GM21447 (cell line): Measurements from ENCODE around the gene PRKCB.

Experiments
- ATAC-seq: cut with Tn5 transposase; IDR thresholded peaks from one replicate; pipeline ENCODE4 v1.9.1; 2021; ENCODE audit not compliant: unreplicated experiment

The PRKCB gene

DNA sequence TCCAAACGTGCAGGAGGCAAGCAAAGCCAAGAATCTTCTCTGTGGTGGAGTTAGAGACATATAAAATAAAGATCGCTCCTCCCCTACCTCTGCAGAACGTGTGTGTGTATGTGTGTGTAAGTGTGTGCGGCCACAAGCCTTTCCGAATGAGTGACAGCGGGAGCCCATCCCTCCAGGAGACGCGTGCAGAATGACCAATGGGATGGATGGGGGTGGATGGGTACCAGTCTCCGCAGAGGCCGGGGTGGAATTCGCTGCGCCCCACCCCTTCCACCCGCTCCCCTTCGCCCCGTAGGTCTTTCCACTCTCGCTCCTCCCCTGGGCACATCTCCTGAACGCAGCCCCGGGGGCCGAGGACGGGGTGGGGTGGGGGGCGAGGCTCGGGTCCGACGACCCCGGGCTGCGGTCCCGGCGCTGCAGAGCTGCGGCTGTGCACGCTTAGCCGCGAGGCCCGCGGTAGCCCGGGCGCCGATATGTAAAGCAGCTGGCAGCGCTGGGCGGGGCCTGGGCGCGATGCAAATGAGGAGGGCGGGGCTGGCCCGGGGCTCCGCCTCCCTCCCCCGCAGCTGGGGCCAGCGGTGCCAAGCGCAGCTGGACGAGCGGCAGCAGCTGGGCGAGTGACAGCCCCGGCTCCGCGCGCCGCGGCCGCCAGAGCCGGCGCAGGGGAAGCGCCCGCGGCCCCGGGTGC, at the start of gene PRKCB:
Gene PRKCB, plus strand, starts transcription at position 594 of the 688 bp plus-strand sequence.
- peak; percentile 59 for ATAC-seq

DNA sequence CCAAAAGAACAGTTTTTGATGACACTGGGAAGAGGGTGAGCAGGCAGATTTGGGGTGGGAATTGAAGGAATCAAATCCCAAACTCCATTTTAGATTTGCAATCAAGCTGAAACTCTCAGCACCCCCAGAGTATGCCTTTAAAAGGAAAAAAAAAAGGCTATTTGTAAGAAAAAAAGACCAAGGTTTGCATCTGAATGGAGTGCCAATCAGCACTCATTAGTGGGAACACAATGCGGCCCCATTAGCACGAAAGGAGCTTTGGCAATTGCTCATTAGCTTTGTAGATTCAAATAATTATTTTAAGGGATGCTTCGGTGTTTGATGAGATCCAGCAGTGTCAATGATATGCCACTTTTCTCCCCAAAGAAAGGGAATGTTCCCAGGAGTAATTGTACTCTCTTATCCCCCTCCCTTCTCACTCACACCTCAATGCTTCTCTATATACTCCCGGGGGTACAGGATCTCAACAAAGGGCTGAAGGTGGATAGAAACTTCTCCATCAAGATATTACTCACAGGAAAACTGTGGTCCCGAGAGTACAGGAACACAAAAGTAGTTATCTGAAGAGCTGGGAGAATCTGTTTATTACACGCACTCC, 48.7 kb upstream of the PRKCB start:
- no peak for ATAC-seq

DNA sequence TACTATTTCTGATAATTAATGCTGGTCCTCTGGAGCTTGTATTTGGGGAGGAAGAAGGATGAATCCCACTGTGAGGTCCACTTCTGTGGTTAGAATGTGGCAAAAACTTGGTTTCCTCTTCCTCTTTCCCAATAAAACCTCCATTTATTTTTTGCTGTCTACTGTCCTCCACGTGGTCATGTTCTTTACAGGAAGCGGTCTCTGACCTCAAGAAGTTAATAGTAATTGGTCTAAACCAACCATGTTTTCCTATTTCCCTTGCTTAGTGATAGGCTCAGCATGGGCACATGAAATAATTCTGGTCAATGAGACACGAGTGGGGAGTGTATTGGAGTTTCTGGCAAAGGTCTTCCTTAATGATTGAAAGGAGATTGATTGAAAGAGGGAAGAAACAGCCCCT, 47.1 kb upstream of the PRKCB start:
- no peak for ATAC-seq

DNA sequence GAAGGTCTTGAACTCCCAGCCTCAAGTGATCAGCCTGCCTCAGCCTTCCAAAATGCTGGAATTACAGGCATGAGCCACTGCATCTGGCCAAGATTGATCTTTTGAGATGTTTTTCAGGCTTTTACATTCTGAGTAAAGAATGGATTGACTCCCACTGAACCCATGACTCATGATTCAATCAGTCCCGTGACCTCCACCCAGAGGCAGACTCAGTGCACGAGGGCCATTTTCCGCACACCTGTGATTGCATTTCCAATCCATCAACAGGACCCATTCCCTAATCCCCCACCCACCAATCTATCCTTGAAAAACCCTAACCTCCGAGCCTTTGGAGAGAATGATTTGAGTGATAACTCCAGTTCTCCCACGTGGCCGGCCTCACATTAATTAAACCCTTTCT, 40.4 kb upstream of the PRKCB start:
- no peak for ATAC-seq

DNA sequence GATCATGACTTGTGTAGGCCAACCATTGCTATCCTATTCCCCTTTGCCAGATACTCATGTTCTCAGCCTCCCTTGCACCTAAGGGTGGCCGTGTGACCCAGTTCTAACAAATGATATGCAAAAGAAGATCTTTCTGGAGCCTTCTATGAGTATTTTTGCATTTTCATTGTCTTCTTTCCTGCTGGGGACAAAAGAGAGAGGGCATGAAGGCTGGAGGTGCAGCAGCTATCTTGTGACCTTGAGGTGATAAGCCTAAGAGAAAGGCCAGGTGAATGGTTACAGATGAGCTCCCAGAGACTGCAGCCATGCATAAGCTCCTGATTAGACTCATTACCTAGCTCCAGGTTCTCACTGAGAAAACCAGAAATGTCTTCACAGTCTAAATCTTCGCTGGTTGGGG, 38.8 kb upstream of the PRKCB start:
- no peak for ATAC-seq

DNA sequence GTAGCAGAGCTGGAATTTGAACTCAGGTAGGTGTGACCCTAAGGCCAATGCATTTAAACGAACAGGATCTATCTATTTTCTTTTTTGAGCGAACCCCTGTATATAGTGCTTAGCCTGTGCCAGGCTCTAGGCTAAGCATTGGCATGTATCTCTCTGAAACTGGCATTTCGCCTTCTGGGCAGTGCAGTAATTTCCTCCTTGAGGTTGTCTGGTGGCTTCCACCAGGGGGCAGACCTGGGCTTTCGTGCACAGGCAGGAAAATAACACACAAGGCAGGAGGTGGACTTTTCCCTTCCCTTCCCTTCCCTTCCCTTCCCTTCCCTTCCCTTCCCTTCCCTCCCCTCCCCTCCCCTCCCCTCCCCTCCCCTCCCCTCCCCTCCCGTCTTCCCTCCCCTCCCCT, 34.4 kb upstream of the PRKCB start:
- ATAC-seq = no peak

DNA sequence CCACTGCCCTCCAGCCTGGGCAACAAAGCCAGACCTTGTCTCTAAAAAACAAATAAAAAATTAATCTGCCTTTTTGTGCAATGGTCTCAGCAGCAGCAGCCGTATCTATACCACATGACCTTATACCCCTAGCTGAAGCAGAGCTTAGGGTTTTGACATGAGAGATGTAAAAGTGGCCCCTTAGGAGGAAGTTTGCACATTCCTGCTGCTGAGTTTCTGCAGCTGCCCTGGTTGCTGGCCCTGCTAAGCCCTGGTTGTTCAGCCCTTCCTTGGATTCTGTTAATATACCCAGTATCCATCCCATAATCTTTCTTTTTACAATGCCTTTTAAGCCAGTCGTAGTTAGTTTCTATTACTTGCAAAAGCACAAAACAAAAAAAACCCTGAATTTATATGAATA, 33.0 kb upstream of the PRKCB start:
- ATAC-seq = no peak

DNA sequence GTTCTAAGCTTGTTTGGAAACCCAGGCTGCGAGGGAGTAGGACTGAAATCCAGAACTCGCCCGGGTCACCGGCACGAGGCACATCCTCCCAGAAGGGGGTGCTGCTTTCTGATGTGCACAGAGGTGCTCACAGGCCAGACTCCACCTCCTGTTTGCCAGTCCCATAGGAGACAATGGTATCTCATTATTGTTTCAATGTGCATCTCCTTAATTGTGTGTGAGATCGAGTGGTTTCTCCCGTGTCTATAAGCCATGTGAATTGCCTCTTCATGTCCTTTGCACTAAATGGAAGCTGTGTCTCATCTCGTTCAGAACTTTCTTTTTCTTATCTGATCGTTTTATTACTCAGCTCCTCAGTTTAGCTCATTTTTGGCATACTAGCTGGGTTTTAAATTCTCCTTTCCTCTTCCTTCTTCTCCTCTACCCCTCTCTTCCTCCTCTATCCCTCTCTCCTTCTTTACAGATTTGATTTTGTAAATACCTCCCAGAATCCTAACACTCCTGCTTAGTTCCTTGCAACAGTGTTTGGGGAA, 32.1 kb upstream of the PRKCB start:
- no peak for ATAC-seq

DNA sequence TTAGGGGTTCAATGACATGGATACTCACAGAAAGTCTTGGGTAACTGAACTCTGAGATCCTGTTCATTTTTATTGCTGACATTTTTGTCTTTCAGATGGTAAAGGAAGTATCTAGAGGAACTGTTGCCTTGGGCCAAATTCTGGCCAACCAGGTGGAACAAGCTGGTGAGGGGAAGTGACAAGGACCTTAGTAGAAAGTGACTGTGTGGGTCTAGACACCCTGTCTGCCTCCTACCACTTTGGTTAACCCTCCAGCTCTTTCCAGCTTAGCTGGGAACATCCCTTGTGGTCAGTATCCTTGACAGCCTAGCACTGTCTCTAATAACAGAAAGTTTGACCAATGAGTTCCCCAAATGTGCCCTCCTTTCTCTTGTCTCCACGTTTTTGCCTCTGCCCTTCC, 28.8 kb upstream of the PRKCB start:
- ATAC-seq = no peak

DNA sequence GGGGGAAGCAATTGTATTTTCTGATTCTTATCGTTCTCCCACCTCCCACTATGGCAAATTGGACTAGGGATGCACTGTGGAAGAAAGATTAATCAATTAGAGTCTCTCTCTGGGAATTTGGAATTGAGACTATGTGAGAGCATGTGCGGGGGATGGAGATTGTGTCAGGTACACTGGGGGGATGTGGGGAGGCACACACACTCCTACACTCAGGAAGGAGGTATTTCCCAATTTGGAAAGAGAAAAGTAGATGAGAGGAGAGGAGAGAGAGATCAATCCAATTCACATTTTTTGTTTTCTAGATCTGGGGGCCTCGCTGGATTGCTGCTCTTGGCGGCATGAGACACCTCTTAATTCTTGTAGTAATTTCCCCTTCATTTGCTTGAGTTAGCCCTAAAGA, 14.3 kb upstream of the PRKCB start:
- no peak for ATAC-seq

DNA sequence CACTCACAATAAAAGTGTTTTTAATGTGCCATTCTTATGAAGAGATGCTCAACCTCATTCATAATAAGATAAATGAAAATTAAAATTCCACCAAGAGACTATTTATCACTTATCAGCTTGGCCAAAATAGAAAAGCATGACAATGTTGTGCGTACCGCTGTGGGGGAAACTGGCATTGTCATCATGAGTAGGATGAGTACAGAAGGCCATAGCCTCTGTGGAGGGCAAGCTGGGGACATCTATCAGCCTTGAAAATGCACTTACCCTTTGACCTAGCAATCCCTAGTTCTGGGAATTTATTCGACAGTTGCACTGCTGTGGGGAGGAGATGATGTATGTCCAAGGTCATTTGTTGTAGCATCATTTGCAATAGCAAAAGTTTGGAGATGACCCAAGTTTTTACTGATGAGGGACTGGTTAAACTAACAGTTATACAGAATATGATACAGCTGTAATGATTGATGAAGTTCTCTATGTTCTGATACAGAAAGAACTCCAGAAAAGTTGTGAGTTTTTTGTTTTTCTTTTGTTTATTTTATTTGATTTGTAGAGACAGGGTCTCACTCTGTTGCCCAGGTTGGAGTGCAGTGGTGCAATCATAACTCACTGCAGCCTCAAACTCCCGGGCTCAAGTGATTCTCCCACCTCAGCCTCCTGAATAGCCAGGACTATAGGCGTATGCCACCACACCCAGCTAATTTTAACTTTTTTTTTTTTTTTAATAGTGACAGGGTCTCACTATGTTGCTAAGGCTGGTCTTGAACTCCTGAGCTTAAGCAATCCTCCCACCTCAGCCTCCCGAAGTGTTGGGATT, 13.7 kb upstream of the PRKCB start:
- ATAC-seq = no peak

DNA sequence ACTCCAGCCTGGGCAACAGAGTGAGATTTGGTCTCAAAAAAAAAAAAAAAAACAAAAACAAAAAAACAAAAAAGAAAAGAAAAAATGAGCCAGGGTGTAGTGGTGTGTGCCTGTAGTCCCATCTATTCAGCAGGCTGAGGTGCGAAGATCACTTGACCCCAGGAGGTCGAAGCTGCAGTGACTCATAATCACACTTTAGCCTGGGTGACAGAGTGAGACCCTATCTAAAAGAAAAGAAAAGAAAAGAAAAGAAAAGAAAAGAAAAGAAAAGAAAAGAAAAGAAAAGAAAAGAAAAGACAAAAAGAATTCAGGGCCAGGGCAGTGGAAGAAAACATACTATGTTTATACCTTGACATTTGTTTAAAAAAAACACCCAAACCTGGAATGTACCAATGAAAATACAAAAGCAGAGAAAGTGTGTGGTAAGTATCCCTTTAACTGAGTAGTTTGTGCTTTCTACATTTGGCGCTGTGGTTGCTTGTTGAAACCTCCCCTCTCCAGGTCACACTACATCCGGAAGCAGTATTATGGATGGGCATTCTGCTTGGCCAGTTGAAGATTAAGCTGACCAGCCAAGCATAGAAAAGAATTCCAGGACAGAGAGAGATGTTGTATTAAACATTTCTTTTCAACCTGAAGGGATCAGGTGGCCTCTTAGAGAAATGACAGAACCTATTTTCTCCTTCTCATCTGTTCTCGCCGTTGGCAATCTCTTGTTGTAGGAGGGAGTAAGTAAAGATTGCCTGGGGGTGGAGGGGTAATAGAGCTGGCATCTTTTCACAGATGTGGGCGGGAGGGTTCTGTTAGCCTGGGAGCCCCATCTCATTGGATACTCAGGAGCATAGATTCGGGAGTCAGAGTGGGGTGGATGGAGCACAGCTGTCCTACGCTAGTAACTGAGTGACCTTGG, 12.1 kb upstream of the PRKCB start:
- ATAC-seq = no peak

DNA sequence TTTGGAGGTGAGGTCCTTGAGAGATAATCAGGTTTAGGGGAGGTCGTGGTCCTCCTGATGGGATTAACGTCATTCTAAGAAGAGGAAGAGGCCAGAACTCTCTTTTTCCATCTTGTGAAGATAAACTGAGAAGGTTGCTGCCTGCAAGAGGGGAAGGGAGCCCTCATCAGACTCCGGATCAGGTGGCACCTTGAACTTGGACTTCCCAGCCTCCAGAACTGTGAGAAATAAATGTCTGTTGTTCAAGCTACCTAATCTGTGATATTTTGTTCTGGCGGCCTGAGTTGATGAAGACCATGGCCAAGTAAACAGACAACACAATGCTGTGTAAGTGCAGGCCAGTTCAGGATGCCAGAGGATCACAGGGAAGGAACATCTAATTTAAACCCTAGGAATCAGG, 10.9 kb upstream of the PRKCB start:
- ATAC-seq = no peak

DNA sequence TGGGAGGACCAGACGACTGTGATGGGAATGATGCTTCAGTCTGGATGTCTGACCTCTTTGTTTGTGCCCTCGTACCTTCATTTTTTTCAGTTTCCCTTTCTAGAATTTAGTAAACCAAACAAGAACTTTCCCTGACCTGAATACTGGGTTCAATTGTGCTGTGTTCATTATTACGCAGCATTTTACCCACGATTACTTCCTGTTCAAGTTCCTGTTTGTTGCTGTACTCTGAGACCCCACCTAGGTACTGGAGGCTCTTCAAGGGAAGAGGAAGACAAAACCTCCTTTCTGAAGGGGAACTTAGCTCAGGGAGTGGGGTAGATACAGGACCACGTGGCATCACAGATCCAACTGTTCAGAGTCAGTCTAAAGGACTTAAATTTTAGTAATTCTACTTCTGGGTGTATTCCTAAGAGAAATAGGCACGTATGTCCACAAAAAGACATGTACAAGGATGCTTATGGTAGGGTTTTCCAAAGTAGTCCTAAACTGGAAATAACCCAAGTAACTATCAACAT, 9.2 kb upstream of the PRKCB start:
- ATAC-seq = peak; percentile 85

DNA sequence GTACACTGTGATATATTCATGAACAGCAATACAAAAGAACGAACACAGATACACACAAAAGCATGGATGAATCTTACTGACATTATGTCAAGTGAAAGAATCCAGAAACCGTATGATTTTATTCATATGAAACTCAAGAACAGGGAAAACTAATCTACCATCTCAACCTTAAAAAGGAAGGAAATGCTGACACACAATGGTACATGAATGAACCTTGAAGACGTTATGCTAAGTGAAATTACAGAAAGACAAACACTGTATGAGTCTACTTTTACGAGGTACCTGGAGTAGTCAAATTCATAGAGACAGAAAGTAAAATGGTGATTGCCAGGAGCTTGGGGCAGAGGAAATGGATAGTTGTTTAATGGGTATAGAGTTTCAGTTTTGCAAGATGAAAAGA, 8.7 kb upstream of the PRKCB start:
- peak; percentile 50 for ATAC-seq

DNA sequence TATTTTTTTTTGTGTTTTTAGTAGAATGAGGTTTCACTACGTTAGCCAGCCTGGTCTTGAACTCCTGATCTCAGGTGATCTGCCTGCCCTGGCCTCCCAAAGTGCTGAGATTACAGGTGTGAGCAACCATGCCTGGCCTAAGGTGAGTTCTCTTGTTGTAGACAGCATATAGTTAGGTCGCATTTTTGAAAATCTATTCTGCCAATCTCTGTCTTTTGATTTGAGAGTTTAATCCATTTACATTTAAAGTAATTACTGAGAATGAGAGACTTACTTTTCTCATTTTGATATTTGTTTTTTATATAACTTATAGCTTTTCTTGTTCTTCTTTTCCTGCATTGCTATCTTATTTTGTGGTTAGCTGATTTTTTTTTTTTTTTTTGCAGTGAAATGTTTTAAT, 6.3 kb upstream of the PRKCB start:
- ATAC-seq = no peak

DNA sequence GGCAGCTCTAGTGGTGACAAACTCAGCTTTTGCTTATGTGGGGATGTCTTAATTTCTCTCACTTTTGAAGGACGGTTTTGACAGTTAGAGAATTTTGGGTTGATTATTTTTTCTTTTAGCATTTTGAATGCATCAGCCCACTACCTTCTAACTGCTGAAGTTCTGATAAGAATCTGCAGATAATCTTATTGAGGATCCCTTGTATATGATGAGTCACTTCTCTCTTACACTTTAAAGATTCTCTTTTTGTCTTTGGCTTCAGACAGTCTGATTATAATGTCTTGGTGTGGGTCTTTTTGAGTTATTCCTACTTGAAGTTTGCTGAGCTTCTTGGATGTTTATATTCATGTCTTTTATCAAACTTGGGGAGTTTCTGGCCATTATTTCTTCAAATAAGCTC, 5.5 kb upstream of the PRKCB start:
- no peak for ATAC-seq

DNA sequence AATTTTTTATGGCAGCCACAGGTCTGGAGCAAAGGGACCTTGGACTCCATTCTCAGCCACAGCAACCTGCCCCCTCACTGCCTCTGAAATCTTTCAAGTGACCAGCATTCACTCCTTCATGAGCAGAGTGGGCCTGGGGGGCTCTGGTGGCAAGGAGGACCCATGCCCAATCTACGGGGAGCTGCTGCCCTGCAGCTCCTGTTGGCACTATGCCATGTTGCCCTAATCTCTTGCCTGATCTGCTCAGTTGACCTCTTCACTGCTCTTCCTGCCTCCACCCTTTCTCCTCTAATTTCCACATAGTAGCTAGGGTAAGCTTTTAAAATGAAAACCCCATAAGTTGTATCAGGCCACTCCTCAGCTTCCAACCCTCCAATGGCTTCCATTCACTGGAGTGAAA, 2.9 kb upstream of the PRKCB start:
- ATAC-seq = no peak

DNA sequence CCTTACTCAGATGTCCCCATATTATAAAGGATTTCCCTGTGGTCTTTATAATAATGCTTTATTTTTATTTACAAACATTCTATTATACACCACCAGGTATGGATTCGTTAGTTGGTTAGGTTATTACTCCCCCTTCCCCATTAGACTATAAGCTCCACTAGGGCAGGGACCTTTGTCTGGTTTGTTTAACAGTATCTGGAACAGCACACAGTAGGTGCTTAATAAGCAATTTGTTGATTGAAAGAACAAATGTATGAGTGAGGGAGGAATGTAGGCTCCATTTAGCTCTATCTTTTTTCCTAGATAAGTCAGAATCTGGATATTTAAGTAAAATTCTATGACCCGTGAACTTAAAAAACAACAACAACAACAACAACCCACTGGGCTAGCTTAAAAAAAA, 2.3 kb upstream of the PRKCB start:
- no peak for ATAC-seq

DNA sequence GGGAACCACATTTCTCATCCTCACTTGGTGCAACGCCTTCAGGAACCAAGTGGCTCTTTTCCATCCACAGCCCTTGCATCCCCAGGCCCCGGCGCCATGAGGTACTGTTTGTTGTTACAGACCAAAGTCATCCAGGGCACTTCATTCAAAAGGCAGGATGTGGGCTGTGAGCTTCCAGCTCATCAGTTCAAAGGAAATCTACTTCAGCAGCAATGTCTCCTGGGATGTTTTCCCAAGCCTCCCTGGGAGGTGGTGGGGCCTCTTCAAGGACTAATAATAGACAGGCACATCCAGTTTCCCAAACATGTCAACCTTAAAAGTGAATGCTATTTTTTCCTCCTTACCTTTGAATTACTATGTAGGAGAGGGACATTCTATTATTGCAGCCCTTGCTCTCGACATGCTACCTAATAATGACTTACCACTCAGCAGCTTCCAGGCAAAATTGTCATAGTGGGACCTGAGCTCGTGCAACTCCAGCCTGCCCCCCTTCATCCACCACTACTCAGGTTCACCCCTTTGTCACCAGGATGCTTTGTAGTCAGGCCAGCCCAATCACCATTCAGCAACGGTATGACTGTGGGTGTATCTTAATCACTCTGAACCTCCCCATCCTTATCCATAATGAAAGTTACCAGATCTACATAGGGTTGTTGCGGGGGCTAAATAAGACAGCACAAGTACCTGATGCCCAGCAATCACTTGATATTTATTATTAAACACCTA, 1.7 kb upstream of the PRKCB start:
- ATAC-seq = no peak
